ENCODE results near the gene PFKFB2. TPM values are rescaled to one million over a fixed set of nuclear protein-coding genes. Genes with fewer than 3 reads are reported as not detected.

The PFKFB2 gene
- polyA plus RNA-seq, 1 donor from 2014 or later: 9.8 TPM

DNA sequence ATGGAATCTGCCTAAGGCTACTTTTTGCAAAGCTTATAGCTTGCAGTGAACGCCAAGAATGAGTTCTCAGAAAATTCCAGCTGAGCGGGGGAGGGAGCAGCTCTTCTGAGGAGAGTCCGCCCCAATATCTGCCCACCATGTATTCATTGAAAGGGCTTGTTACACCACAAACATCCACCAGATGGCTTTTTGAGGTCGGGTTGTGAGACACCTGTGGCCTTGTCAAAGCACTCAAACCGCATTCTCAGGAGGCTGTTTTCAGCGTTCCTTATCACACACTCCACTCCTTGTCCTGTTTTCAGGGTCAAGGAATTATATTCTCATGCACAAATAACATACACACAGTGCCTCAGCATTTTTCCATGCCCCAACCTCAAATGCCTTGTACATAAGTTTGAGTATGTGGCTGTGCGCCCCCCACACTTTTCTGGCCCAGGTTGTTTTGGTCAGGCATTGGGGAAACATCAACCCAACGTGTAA, 31.7 kb downstream of the PFKFB2 start:
- TF ChIP-seq EP300 (conservative IDR thresholded peaks at IDR 0.05; ENCODE audit: poor library complexity, severe bottlenecking): no peak
- TF ChIP-seq, protein P1, sequence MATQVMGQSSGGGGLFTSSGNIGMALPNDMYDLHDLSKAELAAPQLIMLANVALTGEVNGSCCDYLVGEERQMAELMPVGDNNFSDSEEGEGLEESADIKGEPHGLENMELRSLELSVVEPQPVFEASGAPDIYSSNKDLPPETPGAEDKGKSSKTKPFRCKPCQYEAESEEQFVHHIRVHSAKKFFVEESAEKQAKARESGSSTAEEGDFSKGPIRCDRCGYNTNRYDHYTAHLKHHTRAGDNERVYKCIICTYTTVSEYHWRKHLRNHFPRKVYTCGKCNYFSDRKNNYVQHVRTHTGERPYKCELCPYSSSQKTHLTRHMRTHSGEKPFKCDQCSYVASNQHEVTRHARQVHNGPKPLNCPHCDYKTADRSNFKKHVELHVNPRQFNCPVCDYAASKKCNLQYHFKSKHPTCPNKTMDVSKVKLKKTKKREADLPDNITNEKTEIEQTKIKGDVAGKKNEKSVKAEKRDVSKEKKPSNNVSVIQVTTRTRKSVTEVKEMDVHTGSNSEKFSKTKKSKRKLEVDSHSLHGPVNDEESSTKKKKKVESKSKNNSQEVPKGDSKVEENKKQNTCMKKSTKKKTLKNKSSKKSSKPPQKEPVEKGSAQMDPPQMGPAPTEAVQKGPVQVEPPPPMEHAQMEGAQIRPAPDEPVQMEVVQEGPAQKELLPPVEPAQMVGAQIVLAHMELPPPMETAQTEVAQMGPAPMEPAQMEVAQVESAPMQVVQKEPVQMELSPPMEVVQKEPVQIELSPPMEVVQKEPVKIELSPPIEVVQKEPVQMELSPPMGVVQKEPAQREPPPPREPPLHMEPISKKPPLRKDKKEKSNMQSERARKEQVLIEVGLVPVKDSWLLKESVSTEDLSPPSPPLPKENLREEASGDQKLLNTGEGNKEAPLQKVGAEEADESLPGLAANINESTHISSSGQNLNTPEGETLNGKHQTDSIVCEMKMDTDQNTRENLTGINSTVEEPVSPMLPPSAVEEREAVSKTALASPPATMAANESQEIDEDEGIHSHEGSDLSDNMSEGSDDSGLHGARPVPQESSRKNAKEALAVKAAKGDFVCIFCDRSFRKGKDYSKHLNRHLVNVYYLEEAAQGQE (IDR thresholded peaks at IDR 0.05; ENCODE audit: borderline replicate concordance): no peak
- no peak for TF ChIP-seq EZH2 (IDR thresholded peaks at IDR 0.05; ENCODE audit: borderline replicate concordance, insufficient read depth, low read length, poor library complexity, severe bottlenecking)
- TF ChIP-seq, protein P2, sequence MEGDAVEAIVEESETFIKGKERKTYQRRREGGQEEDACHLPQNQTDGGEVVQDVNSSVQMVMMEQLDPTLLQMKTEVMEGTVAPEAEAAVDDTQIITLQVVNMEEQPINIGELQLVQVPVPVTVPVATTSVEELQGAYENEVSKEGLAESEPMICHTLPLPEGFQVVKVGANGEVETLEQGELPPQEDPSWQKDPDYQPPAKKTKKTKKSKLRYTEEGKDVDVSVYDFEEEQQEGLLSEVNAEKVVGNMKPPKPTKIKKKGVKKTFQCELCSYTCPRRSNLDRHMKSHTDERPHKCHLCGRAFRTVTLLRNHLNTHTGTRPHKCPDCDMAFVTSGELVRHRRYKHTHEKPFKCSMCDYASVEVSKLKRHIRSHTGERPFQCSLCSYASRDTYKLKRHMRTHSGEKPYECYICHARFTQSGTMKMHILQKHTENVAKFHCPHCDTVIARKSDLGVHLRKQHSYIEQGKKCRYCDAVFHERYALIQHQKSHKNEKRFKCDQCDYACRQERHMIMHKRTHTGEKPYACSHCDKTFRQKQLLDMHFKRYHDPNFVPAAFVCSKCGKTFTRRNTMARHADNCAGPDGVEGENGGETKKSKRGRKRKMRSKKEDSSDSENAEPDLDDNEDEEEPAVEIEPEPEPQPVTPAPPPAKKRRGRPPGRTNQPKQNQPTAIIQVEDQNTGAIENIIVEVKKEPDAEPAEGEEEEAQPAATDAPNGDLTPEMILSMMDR (IDR thresholded peaks at IDR 0.05; ENCODE audit: poor library complexity, severe bottlenecking): peak; percentile 78
- TF ChIP-seq RAD21 (conservative IDR thresholded peaks at IDR 0.05): peak; percentile 75
- TF ChIP-seq TAF1 (IDR thresholded peaks at IDR 0.05; ENCODE audit: low read depth): no peak
- peak; percentile 91 for TF ChIP-seq SMC3 (conservative IDR thresholded peaks at IDR 0.05; ENCODE audit: poor library complexity)
- no peak for TF ChIP-seq MXI1 (conservative IDR thresholded peaks at IDR 0.05; ENCODE audit: poor library complexity, severe bottlenecking)
- no peak for TF ChIP-seq POLR2AphosphoS5 (IDR thresholded peaks at IDR 0.05)
- no peak overlapping the region for H3K4me2 ChIP-seq (ENCODE audit: low read length)
- H3K79me2 ChIP-seq (replicated peaks; ENCODE audit: insufficient read depth, low read length): no peaks in the 10 kb centered on the region
- no peaks in the 10 kb centered on the region for H3K36me3 ChIP-seq (ENCODE audit: insufficient read depth, low read length)
- H4K20me1 ChIP-seq (ENCODE audit: insufficient read depth): no peaks in the 10 kb centered on the region
- H2AFZ ChIP-seq (ENCODE audit: low read depth, low read length): no peak overlapping the region
- H3K27ac ChIP-seq (ENCODE audit: low read length): no peak overlapping the region
- no peaks in the 10 kb centered on the region for H3K9me3 ChIP-seq (ENCODE audit: low read length)
- no peak overlapping the region for H3K9ac ChIP-seq (ENCODE audit: low read length)
- H3K9me2 ChIP-seq (ENCODE audit: insufficient read depth, low read length): no peaks in the 10 kb centered on the region
- H3K4me3 ChIP-seq (ENCODE audit: low read length): no peak overlapping the region
- H3F3A ChIP-seq (ENCODE audit: insufficient read depth, low read length, poor library complexity, severe bottlenecking): no peaks in the 10 kb centered on the region
- H3K27me3 ChIP-seq (ENCODE audit: insufficient read depth, low read depth, low read length): no peaks in the 10 kb centered on the region

DNA sequence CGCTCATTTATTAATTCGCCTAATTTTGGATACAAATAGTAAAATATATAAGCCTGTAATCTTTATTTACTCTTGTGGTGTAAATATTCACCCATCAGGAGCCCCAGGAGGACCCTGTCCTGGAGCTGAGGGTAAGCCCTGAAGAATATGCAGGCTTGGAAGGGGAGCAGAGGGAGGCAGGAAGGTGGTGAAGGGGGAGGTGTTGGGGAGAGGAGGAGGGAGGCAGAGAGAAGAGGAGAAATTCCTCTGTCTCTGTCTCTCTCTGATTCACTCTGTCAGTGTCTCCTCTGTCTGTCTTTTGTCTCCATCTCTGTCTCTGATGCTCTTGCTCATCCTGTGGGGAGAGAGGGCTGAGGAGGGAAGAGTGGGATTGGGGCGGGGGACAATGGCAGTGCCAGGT, 32.8 kb downstream of the PFKFB2 start:
- H3K4me3 ChIP-seq (ENCODE audit: low read length): no peak overlapping the region
- no peaks in the 10 kb centered on the region for H3K79me2 ChIP-seq (replicated peaks; ENCODE audit: insufficient read depth, low read length)
- no peaks in the 10 kb centered on the region for H3K9me2 ChIP-seq (ENCODE audit: insufficient read depth, low read length)
- H3K9ac ChIP-seq (ENCODE audit: low read length): no peak overlapping the region
- no peaks in the 10 kb centered on the region for H3K27me3 ChIP-seq (ENCODE audit: insufficient read depth, low read depth, low read length)
- H3K36me3 ChIP-seq (ENCODE audit: insufficient read depth, low read length): no peaks in the 10 kb centered on the region
- TF ChIP-seq EZH2 (IDR thresholded peaks at IDR 0.05; ENCODE audit: borderline replicate concordance, insufficient read depth, low read length, poor library complexity, severe bottlenecking): no peak
- TF ChIP-seq, protein P1 (IDR thresholded peaks at IDR 0.05; ENCODE audit: borderline replicate concordance): no peak
- TF ChIP-seq SMC3 (conservative IDR thresholded peaks at IDR 0.05; ENCODE audit: poor library complexity): no peak
- no peak for TF ChIP-seq RAD21 (conservative IDR thresholded peaks at IDR 0.05)
- TF ChIP-seq, protein P2 (IDR thresholded peaks at IDR 0.05; ENCODE audit: poor library complexity, severe bottlenecking): no peak
- TF ChIP-seq POLR2AphosphoS5 (IDR thresholded peaks at IDR 0.05): no peak
- TF ChIP-seq TAF1 (IDR thresholded peaks at IDR 0.05; ENCODE audit: low read depth): no peak
- no peak for TF ChIP-seq MXI1 (conservative IDR thresholded peaks at IDR 0.05; ENCODE audit: poor library complexity, severe bottlenecking)
- TF ChIP-seq EP300 (conservative IDR thresholded peaks at IDR 0.05; ENCODE audit: poor library complexity, severe bottlenecking): no peak
- no peaks in the 10 kb centered on the region for H4K20me1 ChIP-seq (ENCODE audit: insufficient read depth)
- no peak overlapping the region for H3K27ac ChIP-seq (ENCODE audit: low read length)
- H3F3A ChIP-seq (ENCODE audit: insufficient read depth, low read length, poor library complexity, severe bottlenecking): no peaks in the 10 kb centered on the region
- H2AFZ ChIP-seq (ENCODE audit: low read depth, low read length): no peak overlapping the region
- no peak overlapping the region for H3K4me2 ChIP-seq (ENCODE audit: low read length)
- no peaks in the 10 kb centered on the region for H3K9me3 ChIP-seq (ENCODE audit: low read length)
